ENCODE measurements around the gene NKD1.

NKD1 gene

GRCh38 chr16:50565428-50565827 is 17.2 kb downstream of the NKD1 start:
- Histone ChIP-seq H3K4me3 (ENCODE audit: low read length) (no peak overlapping the region), H3K4me1 (ENCODE audit: low read length) (no peaks in the 10 kb centered on the region), H4K20me1 (ENCODE audit: insufficient read depth, low read length) (no peaks in the 10 kb centered on the region), H3K27ac (ENCODE audit: low read length) (no peak overlapping the region), H3K27me3 (replicated peaks; ENCODE audit: insufficient read depth, low read length) (no peaks in the 10 kb centered on the region), H3K36me3 (replicated peaks; ENCODE audit: insufficient read depth, low read length) (no peaks in the 10 kb centered on the region), H3K4me2 (ENCODE audit: low read depth, low read length) (no peak overlapping the region), H3K9me3 (replicated peaks; ENCODE audit: insufficient read depth, low read length) (no peaks in the 10 kb centered on the region), H3F3A (ENCODE audit: insufficient read depth, low read length) (no peaks in the 10 kb centered on the region), H3K9me2 (replicated peaks; ENCODE audit: insufficient read depth, low read length) (no peaks in the 10 kb centered on the region), H3K79me2 (ENCODE audit: low read length) (no peaks in the 10 kb centered on the region), H2AFZ (ENCODE audit: low read length) (no peak overlapping the region), H3K9ac (ENCODE audit: low read length) (no peak overlapping the region)
- TF ChIP-seq CTCF (IDR thresholded peaks at IDR 0.05; ENCODE audit: low read length) (no peak), EZH2phosphoT487 (IDR thresholded peaks at IDR 0.05; ENCODE audit: low read length) (no peak)
- DNase-seq: no peak

- no peaks in the 10 kb centered on the region for H3K27me3 ChIP-seq (replicated peaks; ENCODE audit: insufficient read depth, low read length)
- no peak for DNase-seq
- no peaks in the 10 kb centered on the region for H3F3A ChIP-seq (ENCODE audit: insufficient read depth, low read length)
- H3K9me2 ChIP-seq (replicated peaks; ENCODE audit: insufficient read depth, low read length): no peaks in the 10 kb centered on the region
- H3K27ac ChIP-seq (ENCODE audit: low read length): no peak overlapping the region
- no peaks in the 10 kb centered on the region for H4K20me1 ChIP-seq (ENCODE audit: insufficient read depth, low read length)
- no peak overlapping the region for H3K9ac ChIP-seq (ENCODE audit: low read length)
- no peaks in the 10 kb centered on the region for H3K4me1 ChIP-seq (ENCODE audit: low read length)
- H2AFZ ChIP-seq (ENCODE audit: low read length): no peak overlapping the region
- H3K9me3 ChIP-seq (replicated peaks; ENCODE audit: insufficient read depth, low read length): no peaks in the 10 kb centered on the region
- TF ChIP-seq EZH2 (optimal IDR thresholded peaks at IDR 0.05; ENCODE audit: low read depth, low read length) (no peak), EZH2phosphoT487 (IDR thresholded peaks at IDR 0.05; ENCODE audit: low read length) (no peak), CTCF (IDR thresholded peaks at IDR 0.05; ENCODE audit: low read length) (no peak)
- H3K36me3 ChIP-seq (replicated peaks; ENCODE audit: insufficient read depth, low read length): no peaks in the 10 kb centered on the region
- H3K4me2 ChIP-seq (ENCODE audit: low read depth, low read length): no peak overlapping the region
- no peak overlapping the region for H3K4me3 ChIP-seq (ENCODE audit: low read length)
- H3K79me2 ChIP-seq (ENCODE audit: low read length): no peaks in the 10 kb centered on the region
Measured at GRCh38 chr16:50566014-50566962, 18.1 kb downstream of the NKD1 start.

GRCh38 chr16:50567651-50568050 is 19.5 kb downstream of the NKD1 start:
- Histone ChIP-seq H2AFZ (ENCODE audit: low read length) (no peak overlapping the region), H3F3A (ENCODE audit: insufficient read depth, low read length) (no peaks in the 10 kb centered on the region), H3K4me1 (ENCODE audit: low read length) (no peaks in the 10 kb centered on the region), H3K4me3 (ENCODE audit: low read length) (no peak overlapping the region), H3K79me2 (ENCODE audit: low read length) (no peaks in the 10 kb centered on the region), H4K20me1 (ENCODE audit: insufficient read depth, low read length) (no peaks in the 10 kb centered on the region), H3K9me2 (replicated peaks; ENCODE audit: insufficient read depth, low read length) (no peaks in the 10 kb centered on the region), H3K27ac (ENCODE audit: low read length) (no peak overlapping the region), H3K9me3 (replicated peaks; ENCODE audit: insufficient read depth, low read length) (no peaks in the 10 kb centered on the region), H3K4me2 (ENCODE audit: low read depth, low read length) (no peak overlapping the region), H3K27me3 (replicated peaks; ENCODE audit: insufficient read depth, low read length) (no peaks in the 10 kb centered on the region), H3K36me3 (replicated peaks; ENCODE audit: insufficient read depth, low read length) (no peaks in the 10 kb centered on the region), H3K9ac (ENCODE audit: low read length) (no peak overlapping the region)
- TF ChIP-seq CTCF (IDR thresholded peaks at IDR 0.05; ENCODE audit: low read length): no peak
- no peak for TF ChIP-seq EZH2 (optimal IDR thresholded peaks at IDR 0.05; ENCODE audit: low read depth, low read length)
- TF ChIP-seq EZH2phosphoT487 (IDR thresholded peaks at IDR 0.05; ENCODE audit: low read length): no peak
- DNase-seq: no peak

Data from MM.1S (cell line).